SK-N-SH (cell line): ENCODE measurements around the gene ZNF14. TPM values are rescaled to one million over a fixed set of nuclear protein-coding genes. Genes with fewer than 3 reads are reported as not detected.

Source experiments
- CTCF ChIA-PET: fragments of 300-600, 350-600 bp; formaldehyde crosslinking; extraction: SDS; loops from one replicate; lab custom pipeline; 2021; lab: Yijun Ruan, JAX
- POLR2A ChIA-PET: fragments of 350-600 bp; sonication (Branson Sonifier 250); formaldehyde crosslinking; extraction: SDS; loops from one replicate; lab custom pipeline; 2020; ENCODE audit warnings: antibody characterized with exemption, inconsistent platforms; lab: Yijun Ruan, JAX
- DNase-seq: peaks from one replicate; pipeline ENCODE4 v3.0.0; 2012
- H2AFZ ChIP-seq: fragments of 200-600 bp; sonication (generic); 2 replicates; pipeline ENCODE4 v1.8.1; 2016; ENCODE audit warnings: antibody characterized with exemption, mild to moderate bottlenecking, low read depth
- H3F3A ChIP-seq: fragments of 200-600 bp; sonication (generic); replicated peaks from 2 replicates; pipeline ENCODE3; 2016; ENCODE audit warnings: antibody characterized with exemption, mild to moderate bottlenecking; ENCODE audit not compliant: insufficient read depth
- H3K27ac ChIP-seq, 2 experiments: fragments of 200-500 bp in 1 of 2; fragments of 200-600 bp in 1 of 2; sonication (Bioruptor generic) in 1 of 2; sonication (generic), shearing (Covaris generic) in 1 of 2; 2 replicates each; pipeline versions ENCODE4 v1.5.1 to v1.6.1; 2014 to 2016; ENCODE audit warnings: low read depth in 2 of 2, inconsistent platforms in 1 of 2, low read length in 1 of 2, mild to moderate bottlenecking in 1 of 2, mixed read lengths in 1 of 2
- H3K27me3 ChIP-seq: fragments of 200-600 bp; sonication (generic), shearing (Covaris generic); 2 replicates; pipeline ENCODE4 v1.6.1; 2016; ENCODE audit warnings: mixed run types; ENCODE audit not compliant: insufficient read depth
- H3K36me3 ChIP-seq, 2 experiments: fragments of 200-500 bp in 1 of 2; fragments of 200-600 bp in 1 of 2; sonication (Bioruptor generic) in 1 of 2; sonication (generic) in 1 of 2; replicated peaks in 1 of 2; 2 replicates each; pipeline versions ENCODE3 to v1.5.1; 2014 to 2016; ENCODE audit warnings: low read length in 1 of 2, mild to moderate bottlenecking in 1 of 2; ENCODE audit not compliant: insufficient read depth in 2 of 2, control insufficient read depth in 1 of 2
- H3K4me1 ChIP-seq, 2 experiments: fragments of 200-500 bp in 1 of 2; fragments of 200-600 bp in 1 of 2; sonication (Bioruptor generic) in 1 of 2; sonication (generic), shearing (Covaris generic) in 1 of 2; 2 replicates each; pipeline versions ENCODE4 v1.5.1 to v1.6.1; 2014 to 2016; ENCODE audit warnings: low read depth in 1 of 2, low read length in 1 of 2, mixed run types in 1 of 2; ENCODE audit not compliant: insufficient read depth in 2 of 2, control insufficient read depth in 1 of 2
- H3K4me2 ChIP-seq: fragments of 200-600 bp; sonication (generic), shearing (Covaris generic); 2 replicates; pipeline ENCODE4 v1.6.1; 2017; ENCODE audit warnings: mixed run types
- H3K4me3 ChIP-seq, 2 experiments: fragments of 200-500 bp in 1 of 2; fragments of 200-600 bp in 1 of 2; sonication (Bioruptor generic) in 1 of 2; sonication (generic), shearing (Covaris generic) in 1 of 2; 2 replicates each; pipeline versions ENCODE4 v1.5.1 to v1.8.1; 2014 to 2016; ENCODE audit warnings: low read depth in 2 of 2, inconsistent platforms in 1 of 2, low read length in 1 of 2, mild to moderate bottlenecking in 1 of 2, mixed read lengths in 1 of 2, moderate library complexity in 1 of 2
- H3K79me2 ChIP-seq: fragments of 200-600 bp; sonication (generic); 2 replicates; pipeline ENCODE4 v1.8.1; 2017; ENCODE audit warnings: mild to moderate bottlenecking; ENCODE audit not compliant: insufficient read depth
- H3K9ac ChIP-seq: fragments of 200-600 bp; sonication (generic); 2 replicates; pipeline ENCODE4 v1.6.1; 2017; ENCODE audit warnings: mixed run types
- H3K9me2 ChIP-seq: fragments of 200-600 bp; sonication (generic); 2 replicates; pipeline ENCODE4 v1.6.1; 2017; ENCODE audit warnings: mixed run types
- H3K9me3 ChIP-seq: fragments of 200-600 bp; sonication (generic); 2 replicates; pipeline ENCODE4 v1.6.1; 2017; ENCODE audit warnings: mixed run types, mild to moderate bottlenecking, moderate library complexity
- H4K20me1 ChIP-seq: fragments of 200-600 bp; sonication (generic); 2 replicates; pipeline ENCODE4 v1.6.1; 2017; ENCODE audit warnings: mild to moderate bottlenecking, mixed run types; ENCODE audit not compliant: insufficient read depth
- ELF1 ChIP-seq: IDR thresholded peaks from 2 replicates; pipeline ENCODE4 v1.4.0; 2012
- EP300 ChIP-seq, 2 experiments: IDR thresholded peaks; 2 replicates each; pipeline versions ENCODE4 v1.4.0 to v1.6.1; 2012; ENCODE audit warnings: borderline replicate concordance in 1 of 2, low read depth in 1 of 2, low read length in 1 of 2
- FOSL2 ChIP-seq: IDR thresholded peaks from 2 replicates; pipeline ENCODE4 v1.4.0; 2012; ENCODE audit warnings: low read depth, mild to moderate bottlenecking, moderate library complexity, borderline replicate concordance
- FOXJ3 ChIP-seq: sonication (generic); formaldehyde crosslinking; IDR thresholded peaks from 2 replicates; pipeline ENCODE4 v1.5.1; 2020; ENCODE audit warnings: mild to moderate bottlenecking, missing genetic modification reagents
- GATA2 ChIP-seq: sonication (generic); formaldehyde crosslinking; IDR thresholded peaks from 2 replicates; pipeline ENCODE4 v1.5.0; 2020; ENCODE audit warnings: mild to moderate bottlenecking, missing genetic modification reagents
- IRF3 ChIP-seq: fragments of 150-350 bp; IDR thresholded peaks from 2 replicates; pipeline ENCODE4 v1.6.1; 2016; ENCODE audit warnings: mild to moderate bottlenecking, low read depth, low read length
- JUND ChIP-seq: IDR thresholded peaks from 2 replicates; pipeline ENCODE4 v1.4.0; 2012
- MAX ChIP-seq: IDR thresholded peaks from 2 replicates; pipeline ENCODE4 v1.4.0; 2012; ENCODE audit warnings: low read depth
- MEF2A ChIP-seq: IDR thresholded peaks from 2 replicates; pipeline ENCODE4 v1.4.0; 2012; ENCODE audit warnings: low read depth, borderline replicate concordance
- POLR2AphosphoS5 ChIP-seq: IDR thresholded peaks from 2 replicates; pipeline ENCODE4 v1.6.1; 2012; ENCODE audit warnings: low read depth, low read length
- SIN3A ChIP-seq: IDR thresholded peaks from 2 replicates; pipeline ENCODE4 v1.6.1; 2012; ENCODE audit warnings: low read depth, mild to moderate bottlenecking, low read length, moderate library complexity, borderline replicate concordance
- SMC3 ChIP-seq: IDR thresholded peaks from 2 replicates; pipeline ENCODE4 v1.6.1; 2012; ENCODE audit warnings: low read depth, low read length, improper control_type of control experiment
- TAF1 ChIP-seq: IDR thresholded peaks from 2 replicates; pipeline ENCODE4 v1.6.1; 2012; ENCODE audit warnings: low read depth, mild to moderate bottlenecking, low read length, moderate library complexity, borderline replicate concordance
- TCF12 ChIP-seq: IDR thresholded peaks from 2 replicates; pipeline ENCODE4 v1.4.0; 2012
- TEAD4 ChIP-seq: IDR thresholded peaks from 2 replicates; pipeline ENCODE4 v1.4.0; 2012; ENCODE audit warnings: mild to moderate bottlenecking, borderline replicate concordance; ENCODE audit not compliant: insufficient read depth
- USF1 ChIP-seq: IDR thresholded peaks from 2 replicates; pipeline ENCODE4 v1.4.0; 2012; ENCODE audit warnings: low read depth, borderline replicate concordance
- ZBTB33 ChIP-seq: IDR thresholded peaks from 2 replicates; pipeline ENCODE4 v1.4.0; 2012; ENCODE audit warnings: low read depth, borderline replicate concordance
- WGBS: methylation state at CpG from one replicate; pipeline ENCODE4 v1.1.6; 2017; ENCODE audit warnings: low lambda C conversion rate; 5-methylcytosine and 5-hydroxymethylcytosine counted together
- polyA plus RNA-seq, 3 experiments: library from polyadenylated mRNA; depleted of rRNA; stranded (reverse); fragments of >200 nt; gene quantifications; 2 replicates each; pipeline ENCODE4 v1.2.3, GENCODE V29; 2012

Gene ZNF14
- polyA plus RNA-seq, 1 of the 3 experiments (the other 2 are of a cell fraction): 1.1 TPM

- WGBS: 50% methylated on average over 4 of the region's 4 CpGs
- Histone ChIP-seq H4K20me1 (no peaks in the 10 kb centered on the region), H3F3A (no peaks in the 10 kb centered on the region), H3K27ac (no peak overlapping the region), H3K79me2 (no peaks in the 10 kb centered on the region), H3K27me3 (no peaks in the 10 kb centered on the region), H3K9me2 (no peaks in the 10 kb centered on the region)
- peak; percentile 20 for DNase-seq
- no peak for TF ChIP-seq USF1
- TF ChIP-seq POLR2AphosphoS5: no peak
- no peak for TF ChIP-seq MAX
- no peak for TF ChIP-seq TCF12
- no peak for TF ChIP-seq TAF1
- no peak for TF ChIP-seq JUND
- TF ChIP-seq GATA2 (CRISPR knock-in tag): no peak
- TF ChIP-seq FOXJ3 (CRISPR knock-in tag): no peak
- no peak for TF ChIP-seq FOSL2
- TF ChIP-seq MEF2A: no peak
- TF ChIP-seq SIN3A: no peak
- no peak for TF ChIP-seq SMC3
- TF ChIP-seq EP300 (IDR thresholded peaks at IDR 0.05; ENCODE audit: borderline replicate concordance in 1 of 2, low read depth in 1 of 2, low read length in 1 of 2): no peak
- no peak for TF ChIP-seq ELF1
- TF ChIP-seq, all 33 proteins: peak for 0
- Histone ChIP-seq H3K36me3 (no peaks in the 10 kb centered on the region), H2AFZ (no peak overlapping the region), H3K9me3 (no peaks in the 10 kb centered on the region), H3K4me2 (no peak overlapping the region), H3K9ac (no peak overlapping the region), H3K4me3 (no peak overlapping the region), H3K4me1 (no peaks in the 10 kb centered on the region)
- ChIA-PET CTCF (interaction anchor here (1.2 kb wide), 1 partner anchor 11 kb away, joined by 3 read pairs; no protein-coding TSS in a partner anchor), POLR2A (no interaction called here)
Measured at GRCh38 chr19:19758164-19758563, 25.3 kb upstream of the ZNF14 start.

GRCh38 chr19:19752760-19753403, 20.0 kb upstream of the ZNF14 start:
- DNase-seq: peak; percentile 18
- Histone ChIP-seq H3K79me2 (no peaks in the 10 kb centered on the region), H3K27me3 (no peaks in the 10 kb centered on the region), H3K4me1 (no peaks in the 10 kb centered on the region), H4K20me1 (no peaks in the 10 kb centered on the region), H3K9me2 (no peaks in the 10 kb centered on the region), H3F3A (no peaks in the 10 kb centered on the region), H3K4me3 (no peak overlapping the region), H3K9me3 (no peaks in the 10 kb centered on the region), H3K4me2 (no peak overlapping the region), H3K9ac (no peak overlapping the region), H2AFZ (no peak overlapping the region), H3K27ac (no peak overlapping the region), H3K36me3 (no peaks in the 10 kb centered on the region)
- TF ChIP-seq ZBTB33 (no peak), EP300 (IDR thresholded peaks at IDR 0.05; ENCODE audit: borderline replicate concordance in 1 of 2, low read depth in 1 of 2, low read length in 1 of 2) (no peak), IRF3 (no peak), TEAD4 (no peak)
- WGBS: 72% methylated on average over 6 of the region's 11 CpGs
- ChIA-PET POLR2A (no interaction called here), CTCF (no interaction called here)
